WTC11 (cell line): Measurements from ENCODE around the gene OR51G1. TPM values are rescaled to one million over a fixed set of nuclear protein-coding genes. Genes with fewer than 3 reads are reported as not detected.

Experiments used
- ATAC-seq: fragments of 200-7000 bp; cut with Tn5 transposase; 2 replicates; pipeline ENCODE4 v1.10.0; 2021; ENCODE audit warnings: mild to moderate bottlenecking, moderate library complexity
- CTCF ChIA-PET: fragments of 300-600 bp; sonication (Branson Sonifier 250); formaldehyde crosslinking; loops from one replicate; lab custom pipeline; 2021; ENCODE audit warnings: antibody characterized with exemption; lab: Charles Lee
- POLR2A ChIA-PET: fragments of 350-600 bp; sonication (Branson Sonifier 250); formaldehyde crosslinking; loops from one replicate; lab custom pipeline; 2021; ENCODE audit warnings: antibody characterized with exemption; lab: Charles Lee
- DNase-seq: peaks from one replicate; pipeline ENCODE4 v3.0.0; 2021; ENCODE audit warnings: low spot score
- H3K27ac Mint-ChIP-seq: 2 replicates; pipeline ENCODE4 v1.8.0; 2021; ENCODE audit warnings: mixed read lengths
- H3K27me3 Mint-ChIP-seq: 2 replicates; pipeline ENCODE4 v1.8.0; 2021; ENCODE audit warnings: low read depth, mild to moderate bottlenecking, moderate library complexity, mixed read lengths
- H3K36me3 Mint-ChIP-seq: 2 replicates; pipeline ENCODE4 v1.8.0; 2021; ENCODE audit warnings: mixed read lengths
- H3K4me1 Mint-ChIP-seq: 2 replicates; pipeline ENCODE4 v1.8.0; 2022; ENCODE audit warnings: mixed read lengths
- H3K4me3 Mint-ChIP-seq: 2 replicates; pipeline ENCODE4 v1.8.0; 2021; ENCODE audit warnings: mild to moderate bottlenecking, moderate library complexity, mixed read lengths
- H3K9me3 Mint-ChIP-seq: 2 replicates; pipeline ENCODE4 v1.8.0; 2021; ENCODE audit warnings: mixed read lengths
- ARID4B ChIP-seq: sonication (generic); formaldehyde crosslinking; IDR thresholded peaks from 2 replicates; pipeline ENCODE4 v1.8.0; 2023; ENCODE audit warnings: missing genetic modification reagents, mild to moderate bottlenecking, borderline replicate concordance
- CDX4 ChIP-seq: fragments of 250-450 bp; sonication (Bioruptor Pico); IDR thresholded peaks from 2 replicates; pipeline ENCODE4 v1.9.0; 2021; ENCODE audit warnings: moderate library complexity, mild to moderate bottlenecking, inconsistent platforms, borderline replicate concordance
- CREB1 ChIP-seq: sonication (generic); formaldehyde crosslinking; IDR thresholded peaks from 2 replicates; pipeline ENCODE4 v1.8.0; 2023; ENCODE audit warnings: mild to moderate bottlenecking, missing genetic modification reagents
- CREM ChIP-seq: sonication (generic); formaldehyde crosslinking; IDR thresholded peaks from 2 replicates; pipeline ENCODE4 v1.8.1; 2022; ENCODE audit warnings: mild to moderate bottlenecking, missing genetic modification reagents, moderate library complexity
- FOXP1 ChIP-seq: sonication (generic); formaldehyde crosslinking; IDR thresholded peaks from 2 replicates; pipeline ENCODE4 v1.8.0; 2022; ENCODE audit warnings: missing genetic modification reagents, mild to moderate bottlenecking, moderate library complexity, borderline replicate concordance
- GABPB1 ChIP-seq: sonication (generic); formaldehyde crosslinking; IDR thresholded peaks from 2 replicates; pipeline ENCODE4 v1.8.1; 2023; ENCODE audit warnings: mild to moderate bottlenecking, missing genetic modification reagents
- HMGA2 ChIP-seq: fragments of 250-450 bp; sonication (Bioruptor Pico); IDR thresholded peaks from 2 replicates; pipeline ENCODE4 v1.4.0; 2021; ENCODE audit warnings: mild to moderate bottlenecking, moderate library complexity
- IRF2 ChIP-seq: sonication (generic); formaldehyde crosslinking; IDR thresholded peaks from 2 replicates; pipeline ENCODE4 v1.8.0; 2022; ENCODE audit warnings: low read depth, missing genetic modification reagents, borderline replicate concordance
- NFATC4 ChIP-seq: fragments of 250-450 bp; sonication (Bioruptor Pico); IDR thresholded peaks from 2 replicates; pipeline ENCODE4 v1.9.0; 2021; ENCODE audit warnings: mild to moderate bottlenecking
- NR1H2 ChIP-seq: sonication (generic); formaldehyde crosslinking; IDR thresholded peaks from 2 replicates; pipeline ENCODE4 v1.9.0; 2021; ENCODE audit warnings: mild to moderate bottlenecking, moderate library complexity, missing genetic modification reagents
- PREB ChIP-seq: sonication (generic); formaldehyde crosslinking; IDR thresholded peaks from 2 replicates; pipeline ENCODE4 v1.8.1; 2022; ENCODE audit warnings: mild to moderate bottlenecking, missing genetic modification reagents, moderate library complexity, borderline replicate concordance
- SMAD3 ChIP-seq: sonication (generic); formaldehyde crosslinking; IDR thresholded peaks from 2 replicates; pipeline ENCODE4 v1.8.0; 2022; ENCODE audit warnings: missing genetic modification reagents, mild to moderate bottlenecking, borderline replicate concordance
- STAT6 ChIP-seq: sonication (generic); formaldehyde crosslinking; conservative IDR thresholded peaks from 2 replicates; pipeline ENCODE4 v1.8.1; 2023; ENCODE audit warnings: mild to moderate bottlenecking, low read depth, missing genetic modification reagents, moderate library complexity
- TEAD4 ChIP-seq: sonication (generic); formaldehyde crosslinking; IDR thresholded peaks from 2 replicates; pipeline ENCODE4 v1.8.0; 2022; ENCODE audit warnings: mild to moderate bottlenecking, missing genetic modification reagents
- ZBTB21 ChIP-seq: sonication (generic); formaldehyde crosslinking; IDR thresholded peaks from 2 replicates; pipeline ENCODE4 v1.8.1; 2023; ENCODE audit warnings: mild to moderate bottlenecking, missing genetic modification reagents, borderline replicate concordance
- ZBTB43 ChIP-seq: sonication (generic); formaldehyde crosslinking; IDR thresholded peaks from 2 replicates; pipeline ENCODE4 v1.8.1; 2023; ENCODE audit warnings: mild to moderate bottlenecking, missing genetic modification reagents
- total RNA-seq: library from RNA; stranded (reverse); gene quantifications from 3 replicates; pipeline ENCODE4 v1.2.3, GENCODE V29; 2021
- TF ChIP-seq, protein P1 (sequence below): sonication (generic); formaldehyde crosslinking; IDR thresholded peaks from 2 replicates; pipeline ENCODE4 v1.8.1; 2022; ENCODE audit warnings: mild to moderate bottlenecking, moderate library complexity, missing genetic modification reagents
- TF ChIP-seq, protein P2 (sequence below): fragments of 250-450 bp; sonication (Bioruptor Pico); IDR thresholded peaks from 2 replicates; pipeline ENCODE4 v1.9.0; 2021; ENCODE audit warnings: mild to moderate bottlenecking

The OR51G1 gene
- total RNA-seq, 1 experiment from 2014 or later: not detected

- CTCF ChIA-PET: no interaction called here
- H3K27me3 Mint-ChIP-seq: peaks cover 4% of the 10 kb centered on the region; the same call in 1 of the 2 replicates
Observed at GRCh38 chr11:4947505-4947904, 23.4 kb upstream of the OR51G1 start, which contains the start of gene OR51A4. Gene OR51A4 (minus strand): TSS chr11:4947605. CDS start chr11:4947100, 505 bp downstream.

More at GRCh38 chr11:4947505-4947904, 23.4 kb upstream of the OR51G1 start, which contains the start of gene OR51A4:
- Mint-ChIP-seq H3K36me3 (no peaks in the 10 kb centered on the region), H3K4me1 (no peaks in the 10 kb centered on the region), H3K9me3 (no peaks in the 10 kb centered on the region), H3K27ac (no peak within 1 kb of the TSS), H3K4me3 (no peak within 1 kb of the TSS)
- ATAC-seq: no peak
- no peak for TF ChIP-seq FOXP1 (CRISPR knock-in tag)
- no peak for TF ChIP-seq ARID4B (CRISPR knock-in tag)
- no peak for TF ChIP-seq TEAD4 (CRISPR knock-in tag)
- TF ChIP-seq ZBTB21 (CRISPR knock-in tag): no peak
- TF ChIP-seq NR1H2 (CRISPR knock-in tag): no peak
- TF ChIP-seq ZBTB43 (CRISPR knock-in tag): no peak
- no peak for TF ChIP-seq CREM (CRISPR knock-in tag)
- TF ChIP-seq CREB1 (CRISPR knock-in tag): no peak
- TF ChIP-seq, protein P1, sequence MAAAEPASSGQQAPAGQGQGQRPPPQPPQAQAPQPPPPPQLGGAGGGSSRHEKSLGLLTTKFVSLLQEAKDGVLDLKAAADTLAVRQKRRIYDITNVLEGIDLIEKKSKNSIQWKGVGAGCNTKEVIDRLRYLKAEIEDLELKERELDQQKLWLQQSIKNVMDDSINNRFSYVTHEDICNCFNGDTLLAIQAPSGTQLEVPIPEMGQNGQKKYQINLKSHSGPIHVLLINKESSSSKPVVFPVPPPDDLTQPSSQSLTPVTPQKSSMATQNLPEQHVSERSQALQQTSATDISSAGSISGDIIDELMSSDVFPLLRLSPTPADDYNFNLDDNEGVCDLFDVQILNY: no peak
- no peak for TF ChIP-seq NFATC4 (CRISPR knock-in tag)
- TF ChIP-seq SMAD3 (CRISPR knock-in tag): no peak
- no peak for TF ChIP-seq GABPB1 (CRISPR knock-in tag)
- no peak for TF ChIP-seq IRF2
- no peak for TF ChIP-seq PREB
- TF ChIP-seq, protein P2, sequence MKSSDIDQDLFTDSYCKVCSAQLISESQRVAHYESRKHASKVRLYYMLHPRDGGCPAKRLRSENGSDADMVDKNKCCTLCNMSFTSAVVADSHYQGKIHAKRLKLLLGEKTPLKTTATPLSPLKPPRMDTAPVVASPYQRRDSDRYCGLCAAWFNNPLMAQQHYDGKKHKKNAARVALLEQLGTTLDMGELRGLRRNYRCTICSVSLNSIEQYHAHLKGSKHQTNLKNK (CRISPR knock-in tag): no peak
- TF ChIP-seq HMGA2 (CRISPR knock-in tag): no peak
- no peak for TF ChIP-seq STAT6 (CRISPR knock-in tag)
- TF ChIP-seq CDX4 (CRISPR knock-in tag): no peak
- no peak for DNase-seq
- POLR2A ChIA-PET: no interaction called here
